GM19372 (cell line): ENCODE measurements around the gene CFAP74.

Experiments used
- ATAC-seq: cut with Tn5 transposase; IDR thresholded peaks from one replicate; pipeline ENCODE4 v1.9.1; 2021; ENCODE audit warnings: mild to moderate bottlenecking, low read depth, moderate library complexity; ENCODE audit not compliant: unreplicated experiment

CFAP74 gene, protein sequence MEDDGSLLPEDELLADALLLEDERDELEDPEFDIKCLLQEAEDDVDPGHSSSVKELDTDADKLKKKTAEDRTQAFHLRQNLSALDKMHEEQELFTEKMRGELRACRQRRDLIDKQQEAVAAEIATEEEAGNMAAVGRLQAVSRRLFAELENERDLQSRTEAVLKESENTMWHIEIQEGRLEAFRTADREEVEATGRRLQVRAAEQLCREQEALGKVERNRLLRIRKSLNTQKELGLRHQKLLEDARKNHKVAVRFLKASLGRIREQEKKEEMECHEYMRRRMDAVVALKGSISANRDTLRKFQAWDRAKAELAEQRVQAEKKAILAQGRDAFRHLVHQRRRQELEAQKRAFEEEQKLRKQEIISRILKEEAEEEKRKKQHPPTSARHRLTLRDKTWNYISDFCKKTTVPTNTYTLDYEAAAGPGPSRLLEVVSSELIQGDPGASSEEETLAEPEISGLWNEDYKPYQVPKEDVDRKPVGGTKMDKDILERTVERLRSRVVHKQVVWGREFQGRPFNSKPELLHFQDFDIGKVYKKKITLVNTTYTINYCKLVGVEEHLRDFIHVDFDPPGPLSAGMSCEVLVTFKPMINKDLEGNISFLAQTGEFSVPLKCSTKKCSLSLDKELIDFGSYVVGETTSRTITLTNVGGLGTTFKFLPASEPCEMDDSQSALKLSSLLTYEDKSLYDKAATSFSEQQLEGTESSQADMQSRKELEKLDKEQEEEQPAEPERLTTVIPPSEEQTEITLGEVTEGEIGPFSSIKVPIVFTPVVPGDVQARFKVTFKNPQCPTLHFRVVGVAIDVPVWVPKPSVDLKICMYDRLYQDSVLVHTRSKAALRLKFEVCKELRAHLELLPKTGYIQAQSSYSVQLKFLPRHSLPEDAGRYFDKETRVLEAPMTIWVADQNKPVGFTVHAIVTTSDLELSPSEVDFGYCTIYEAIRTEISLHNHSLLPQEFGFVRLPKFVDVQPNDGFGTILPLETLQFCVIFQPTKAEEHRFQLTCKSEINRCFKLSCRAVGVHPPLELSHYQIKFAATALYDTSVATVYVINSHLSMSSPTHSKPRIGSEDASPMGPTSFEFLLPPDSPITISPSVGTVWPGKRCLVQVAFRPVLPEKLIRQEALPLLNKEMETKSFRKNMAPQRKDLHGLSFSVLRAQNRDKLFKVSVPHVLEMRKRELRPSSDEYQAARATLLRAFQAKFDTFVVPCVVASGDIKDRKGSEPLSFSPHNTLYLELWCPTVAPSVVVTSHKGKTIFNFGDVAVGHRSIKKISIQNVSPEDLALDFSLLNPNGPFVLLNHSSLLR (N-terminal part only)

GRCh38 chr1:2003541-2004131 lies at the start of gene CFAP74:
CFAP74 (minus strand) TSS chr1:2003786; CDS start chr1:1990956, 12,830 bp downstream.
- ATAC-seq, result no peak

DNA sequence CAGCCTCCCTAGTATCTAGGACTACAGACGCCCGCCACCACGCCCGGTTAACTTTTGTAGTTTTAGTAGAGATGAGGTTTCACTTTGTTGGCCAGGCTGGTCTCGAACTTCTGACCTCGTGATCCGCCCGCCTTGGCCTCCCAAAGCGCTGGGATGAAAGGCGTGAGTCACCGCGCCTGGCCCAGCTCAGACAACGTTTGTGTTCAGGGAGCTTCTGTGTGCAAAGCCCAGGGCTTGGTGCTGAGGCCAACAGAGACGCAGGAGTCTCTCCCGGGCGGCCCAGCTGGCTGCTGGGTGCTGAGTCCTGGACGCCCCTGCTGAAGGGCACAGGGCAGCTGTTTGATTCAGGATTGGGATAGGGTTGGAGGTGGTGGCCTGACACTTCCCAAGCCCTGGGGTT lies 49.6 kb upstream of the CFAP74 start:
- no peak for ATAC-seq

DNA sequence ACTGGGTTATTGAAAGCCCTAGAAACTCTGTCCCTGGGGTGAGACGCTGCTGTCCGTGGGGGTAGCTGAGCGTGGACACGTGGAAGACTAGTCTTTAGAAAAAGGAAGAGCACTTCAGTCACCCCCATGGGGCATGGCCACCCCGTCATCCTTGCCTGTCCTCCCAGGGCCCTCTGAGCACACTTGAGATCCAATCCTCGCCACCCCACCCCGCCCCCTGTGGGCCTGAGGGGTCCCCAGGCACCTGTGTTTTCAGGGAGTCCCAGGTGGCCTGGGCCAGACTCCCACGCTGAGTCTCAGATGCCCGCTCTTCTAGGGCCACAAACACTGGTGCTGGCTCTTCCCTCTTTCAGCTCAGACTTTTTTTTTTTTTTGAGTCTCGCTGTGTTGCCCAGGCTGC lies 49.2 kb upstream of the CFAP74 start:
- no peak for ATAC-seq

GRCh38 chr1:2052054-2052679 lies 48.6 kb upstream of the CFAP74 start:
- ATAC-seq, result no peak

DNA sequence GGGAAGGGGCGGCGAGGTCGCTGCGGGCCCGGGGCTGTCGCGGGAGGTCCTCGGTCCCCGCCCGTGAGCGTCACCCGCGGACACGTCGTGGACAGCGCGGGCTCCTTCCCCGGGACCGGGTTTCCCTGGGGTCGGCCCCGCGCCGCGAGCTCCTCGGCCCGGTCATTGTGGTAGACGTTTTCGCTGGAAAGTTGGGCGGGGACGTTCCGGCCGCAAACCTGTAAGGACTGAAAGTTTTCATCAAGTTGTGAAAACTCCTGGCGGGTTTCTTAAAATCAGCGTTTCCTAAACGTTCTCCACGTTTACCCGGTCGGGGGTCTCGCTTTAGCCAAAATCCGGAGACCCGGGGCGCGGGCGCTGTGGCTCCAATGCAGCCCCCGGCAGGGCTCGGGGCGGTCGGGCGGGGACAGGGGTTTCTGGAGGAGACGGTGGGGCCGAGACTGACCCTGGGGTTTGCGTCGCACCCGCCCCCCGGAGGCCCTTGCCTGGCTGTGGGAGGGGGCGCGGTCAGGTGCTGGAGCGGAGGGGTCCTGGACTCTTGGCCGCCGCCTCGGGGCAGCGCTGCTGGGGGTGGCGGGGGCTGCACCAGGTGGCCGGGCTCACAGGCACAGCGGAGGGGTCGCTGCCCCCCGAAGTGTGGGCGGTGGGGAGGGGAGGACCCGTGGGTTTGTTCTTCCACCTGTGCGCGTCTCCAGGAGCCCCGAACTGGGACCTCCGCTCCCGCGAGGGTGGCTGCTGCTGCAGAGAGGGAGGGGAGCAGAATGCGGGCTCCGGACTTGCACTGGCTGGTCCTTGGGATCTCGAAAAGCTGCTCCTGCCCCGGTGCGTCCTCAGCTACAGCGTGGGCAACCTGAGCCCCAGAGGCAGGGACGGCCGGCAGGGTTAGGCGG lies 47.5 kb upstream of the CFAP74 start:
- no peak for ATAC-seq

GRCh38 chr1:2050461-2050792 lies 46.8 kb upstream of the CFAP74 start:
- no peak for ATAC-seq

GRCh38 chr1:2049718-2050431 lies 46.3 kb upstream of the CFAP74 start, which contains the start of gene PRKCZ:
PRKCZ (plus strand) TSS chr1:2050411; CDS start chr1:2050631, 220 bp downstream.
- ATAC-seq, result peak; percentile 76

DNA sequence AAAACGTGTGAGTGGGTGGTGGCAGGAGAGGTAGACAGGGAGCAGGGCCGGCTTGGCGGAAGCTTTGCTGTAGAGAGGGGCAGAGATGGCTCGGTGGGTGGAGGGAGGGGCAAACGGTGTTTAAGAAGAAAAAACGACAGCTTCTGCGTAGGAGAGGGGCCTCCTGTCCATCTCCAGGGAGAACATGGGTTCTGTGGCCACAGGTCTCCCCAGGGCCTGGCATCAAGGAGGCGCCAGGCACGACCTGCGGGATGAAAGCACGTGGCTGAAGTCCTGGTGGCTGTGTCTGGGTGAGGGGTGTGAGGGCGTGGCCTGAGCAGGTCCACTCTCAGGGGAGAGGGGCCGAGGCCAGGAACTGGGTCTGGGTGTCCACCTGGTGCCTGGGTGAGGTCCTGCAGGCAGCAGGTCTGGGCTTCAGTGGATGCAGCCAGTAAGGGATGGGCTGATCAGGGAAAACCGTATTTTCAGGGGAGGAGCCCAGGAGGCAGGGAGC lies 45.7 kb upstream of the CFAP74 start:
- no peak for ATAC-seq

DNA sequence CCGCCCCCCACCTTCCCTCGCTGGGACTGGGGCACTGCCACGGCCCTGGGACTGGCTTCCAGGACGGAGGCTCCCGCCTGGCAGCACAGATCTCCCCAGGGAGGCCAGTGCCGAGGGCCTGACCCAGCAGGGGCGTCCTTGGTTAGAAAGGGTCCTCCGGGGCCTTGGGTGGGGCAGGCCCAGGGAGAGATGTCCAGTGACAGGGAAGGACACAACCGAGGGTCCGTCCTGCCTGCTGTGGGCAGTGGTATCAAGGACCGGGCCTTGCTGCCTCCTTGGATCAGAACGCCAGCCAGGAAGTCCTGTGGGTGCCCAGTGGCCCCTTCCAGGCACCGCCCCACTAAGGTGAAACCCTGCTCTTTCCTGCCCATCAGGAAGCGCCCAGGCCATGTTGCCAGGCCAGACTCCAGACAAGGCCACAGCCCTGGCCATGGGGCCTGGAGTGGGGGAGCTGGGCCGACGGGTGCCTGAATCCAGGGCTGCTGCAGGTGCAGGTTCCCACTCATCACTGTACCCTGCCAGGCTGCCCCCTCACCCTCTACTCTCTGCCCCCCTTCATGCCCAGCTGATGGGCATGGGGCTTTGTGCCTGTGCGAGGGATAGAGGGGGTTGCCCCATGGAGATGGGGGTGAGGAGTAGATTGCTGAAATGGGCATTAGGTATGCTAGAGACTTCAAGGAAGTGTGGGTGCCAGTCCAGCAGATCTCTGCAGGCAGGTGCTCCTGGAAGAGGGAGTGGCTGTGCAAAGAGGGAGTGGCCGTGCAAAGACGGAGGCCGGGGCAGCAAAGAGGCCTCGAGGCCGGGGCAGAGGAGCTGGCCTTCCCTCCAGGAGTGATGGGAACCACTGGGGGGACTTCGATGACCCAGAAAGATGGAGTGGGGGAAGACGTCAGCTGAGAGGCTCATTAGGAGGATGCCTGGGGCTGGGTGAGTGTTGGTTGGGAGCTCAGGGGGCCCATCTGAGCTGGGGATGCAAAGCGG lies 44.5 kb upstream of the CFAP74 start:
- ATAC-seq, result no peak

DNA sequence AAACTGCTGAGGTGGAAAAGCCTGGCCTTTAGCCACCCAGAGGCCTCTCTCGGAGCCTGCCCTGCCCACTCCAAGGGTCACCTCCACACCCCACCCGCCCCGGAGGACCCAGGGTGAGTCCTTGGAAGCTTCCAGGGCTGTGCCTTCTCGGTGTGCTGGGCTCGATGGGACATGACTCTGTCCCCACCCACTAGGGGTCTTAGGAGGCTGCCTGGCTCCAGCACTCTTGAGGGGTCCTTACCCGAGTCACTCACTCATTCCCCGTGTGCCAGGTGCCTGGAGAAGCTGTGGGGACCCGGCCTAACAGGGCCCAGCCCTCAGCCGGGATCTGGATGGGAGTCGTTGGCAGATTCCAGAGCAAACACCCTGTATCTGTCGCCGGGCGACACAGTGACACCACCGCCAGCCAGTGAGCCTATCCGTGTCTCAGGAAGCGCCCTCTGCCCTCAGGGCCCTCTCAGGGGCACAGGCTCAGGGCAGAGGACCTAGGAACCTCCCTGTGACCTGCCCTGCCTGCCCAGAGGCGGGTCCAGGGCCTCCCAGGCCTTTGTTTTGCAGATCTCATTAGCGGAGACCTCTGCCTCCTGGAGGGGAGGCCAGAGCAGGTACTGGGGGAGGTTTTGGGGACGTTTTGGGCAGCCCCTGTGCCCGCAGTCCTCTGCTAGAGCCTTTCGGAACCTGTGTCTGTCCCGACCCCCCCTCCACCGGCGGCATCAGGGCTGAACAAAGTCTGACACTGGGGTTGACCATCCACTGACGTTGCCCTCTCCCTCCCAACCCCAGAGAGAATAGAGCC lies 43.6 kb upstream of the CFAP74 start:
- ATAC-seq, result no peak

DNA sequence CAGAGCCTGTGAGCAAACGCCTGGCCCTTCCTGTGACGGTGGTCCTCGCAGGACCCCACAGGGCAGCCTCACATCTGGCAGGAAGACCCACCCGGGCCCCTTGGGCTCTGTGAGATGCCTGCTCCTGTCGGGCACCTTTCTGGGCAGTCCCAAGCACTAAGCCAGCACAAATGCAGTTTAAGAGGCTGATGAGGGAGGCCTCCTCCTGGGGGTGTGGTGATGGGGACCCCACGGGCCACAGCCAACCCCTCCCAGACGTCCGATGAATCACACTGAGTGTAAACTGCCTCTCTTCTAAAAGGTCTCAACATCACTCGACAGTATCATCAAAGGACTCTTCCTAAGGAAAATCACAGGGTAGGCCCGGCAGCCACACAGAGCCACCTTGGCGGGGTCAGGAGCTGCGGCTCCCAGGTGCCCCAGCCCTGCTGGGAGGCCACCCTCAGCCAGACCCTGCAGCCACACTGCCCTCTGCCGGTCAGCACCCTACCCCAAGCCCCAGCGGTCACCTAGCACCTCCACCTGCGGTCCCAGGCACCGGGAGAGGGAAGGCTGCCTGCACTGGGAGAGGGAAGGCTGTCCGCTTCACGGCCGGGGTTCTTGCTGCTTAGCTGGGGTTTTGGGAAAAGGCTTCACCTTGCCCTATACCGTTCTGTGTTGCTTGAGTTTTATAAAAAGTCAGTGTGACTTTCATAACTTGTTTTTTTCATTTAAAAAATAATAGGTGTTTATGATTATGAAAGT lies 42.8 kb upstream of the CFAP74 start:
- no peak for ATAC-seq

GRCh38 chr1:2045468-2046173 lies 42.0 kb upstream of the CFAP74 start:
- ATAC-seq, result no peak

DNA sequence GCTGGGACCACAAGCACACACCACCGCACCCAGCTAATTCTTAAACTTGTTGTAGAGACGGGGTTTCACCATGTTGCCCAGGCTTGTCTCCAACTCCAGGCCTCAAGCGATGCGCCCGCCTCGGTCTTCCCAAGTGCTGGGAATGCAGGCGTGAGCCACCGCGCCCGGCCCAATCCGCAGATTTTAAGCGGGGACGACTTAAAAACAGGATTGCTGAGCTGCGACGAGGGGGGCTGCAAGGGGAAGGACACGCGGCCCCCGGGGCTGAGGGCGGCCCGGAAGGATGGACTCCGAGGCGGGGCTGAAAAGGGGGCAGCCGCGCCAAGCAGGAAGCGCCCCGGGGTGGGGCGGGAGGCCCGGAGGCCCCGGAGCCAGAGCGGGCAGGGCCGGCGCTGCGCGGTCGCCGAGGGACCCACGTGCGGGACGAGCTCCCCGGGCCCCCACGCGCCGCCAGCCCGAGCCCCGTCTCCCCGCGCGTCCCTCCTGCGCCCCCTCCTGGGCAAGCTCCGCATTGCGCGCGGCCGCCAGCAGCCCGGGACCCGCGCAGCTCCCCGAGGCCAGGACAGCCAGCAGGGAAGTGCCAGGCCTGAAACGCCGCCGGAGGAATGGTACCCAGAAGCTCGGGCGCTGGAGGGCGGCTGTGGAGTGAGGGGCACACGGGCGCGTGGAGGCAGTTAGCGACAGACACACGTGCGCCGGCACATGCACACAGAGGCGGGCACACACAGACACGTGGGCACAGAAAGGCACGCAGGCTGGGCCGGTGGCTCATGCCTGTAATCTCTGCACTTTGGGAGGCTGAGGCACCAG lies 41.1 kb upstream of the CFAP74 start:
- ATAC-seq, result peak; percentile 57

DNA sequence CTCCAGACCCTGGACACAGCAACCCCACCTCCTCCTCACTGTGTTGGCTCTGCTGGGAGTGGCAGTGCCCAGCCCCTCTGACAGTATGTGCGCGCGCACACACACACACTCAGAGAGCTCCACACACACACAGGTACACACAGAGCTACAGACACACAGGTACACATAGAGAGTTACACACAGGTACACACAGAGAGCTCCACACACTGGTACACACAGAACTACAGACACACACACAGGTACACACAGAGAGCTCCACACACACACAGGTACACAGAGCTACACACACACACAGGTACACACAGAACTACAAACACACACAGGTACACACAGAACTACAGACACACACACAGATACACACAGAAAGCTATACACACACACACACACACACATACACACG lies 40.3 kb upstream of the CFAP74 start:
- no peak for ATAC-seq
